RWPE1 (cell line): Measurements from ENCODE around the gene VWA8.

Experiments used
- CTCF ChIA-PET: fragments of 350-600 bp; sonication (Branson Sonifier 250); formaldehyde crosslinking; extraction: SDS; loops from one replicate; lab custom pipeline; 2021; lab: Yijun Ruan, JAX
- POLR2A ChIA-PET: fragments of 400-600 bp; formaldehyde crosslinking; extraction: SDS; loops from one replicate; lab custom pipeline; 2020; ENCODE audit warnings: antibody characterized with exemption; ENCODE audit not compliant: low non-redundant PET; lab: Yijun Ruan, JAX
- DNase-seq: peaks from one replicate; pipeline ENCODE4 v3.0.0; 2012; ENCODE audit warnings: low spot score
- H3K27ac ChIP-seq: fragments of 450-650 bp; 2 replicates; pipeline ENCODE4 v1.5.1; 2017
- CTCF ChIP-seq: fragments of 450-650 bp; conservative IDR thresholded peaks from 2 replicates; pipeline ENCODE4 v1.5.1; 2017; ENCODE audit warnings: low read depth, mild to moderate bottlenecking

VWA8 gene

GRCh38 chr13:41827507-41828213 lies 133.2 kb downstream of the VWA8 start:
- ChIA-PET POLR2A (no interaction called here), CTCF (interaction anchor here (0.6 to 1.0 kb wide), 2 partner anchors 155 to 160 kb away, joined by 3 read pairs; no protein-coding TSS in a partner anchor)
- DNase-seq: peak; percentile 69
- TF ChIP-seq CTCF: no peak
- no peak overlapping the region for H3K27ac ChIP-seq

DNA sequence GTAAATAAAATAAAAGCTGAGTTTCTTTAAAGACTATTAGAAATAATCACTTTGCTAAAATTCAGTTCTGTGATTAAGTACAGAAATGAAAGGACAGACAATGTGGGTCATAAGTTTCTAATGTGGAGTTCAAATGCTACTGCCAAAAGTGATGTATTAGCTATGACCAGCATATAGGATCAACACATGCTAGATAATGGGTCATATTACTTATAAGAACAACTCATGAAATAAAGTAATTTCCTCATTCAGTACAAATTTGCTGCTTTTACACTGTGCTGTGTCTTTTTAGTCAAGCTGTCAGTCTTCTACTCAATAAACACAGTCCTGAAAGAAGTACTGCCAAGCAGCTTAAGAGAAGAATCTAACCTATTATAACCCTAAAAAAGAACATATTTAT lies 135.2 kb downstream of the VWA8 start:
- ChIA-PET CTCF (interaction anchor here (0.6 kb wide), 2 partner anchors 8 to 13 kb away, joined by 4 read pairs; no protein-coding TSS in a partner anchor), POLR2A (no interaction called here)
- TF ChIP-seq CTCF: no peak
- no peak for DNase-seq
- no peak overlapping the region for H3K27ac ChIP-seq

DNA sequence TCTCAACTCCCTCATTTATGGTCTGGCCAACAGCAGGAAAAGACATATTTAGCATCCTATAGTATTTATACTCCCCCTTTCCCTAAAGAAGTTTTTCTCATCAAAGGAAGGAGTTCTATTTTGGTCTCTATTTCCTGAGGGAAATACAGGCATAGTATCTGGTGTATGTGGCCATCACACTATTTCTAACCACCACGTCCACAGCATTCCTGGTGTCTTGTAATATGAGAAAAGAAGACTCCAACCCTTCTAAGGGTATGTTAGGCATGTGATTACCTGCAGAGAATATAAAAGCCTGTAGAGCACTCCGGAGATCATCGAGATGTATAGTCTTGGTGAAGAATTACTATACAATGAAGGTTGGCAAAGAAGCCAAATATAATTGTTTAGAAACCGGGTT lies 137.4 kb downstream of the VWA8 start:
- POLR2A ChIA-PET: no interaction called here
- no peak for DNase-seq
- TF ChIP-seq CTCF: no peak

DNA sequence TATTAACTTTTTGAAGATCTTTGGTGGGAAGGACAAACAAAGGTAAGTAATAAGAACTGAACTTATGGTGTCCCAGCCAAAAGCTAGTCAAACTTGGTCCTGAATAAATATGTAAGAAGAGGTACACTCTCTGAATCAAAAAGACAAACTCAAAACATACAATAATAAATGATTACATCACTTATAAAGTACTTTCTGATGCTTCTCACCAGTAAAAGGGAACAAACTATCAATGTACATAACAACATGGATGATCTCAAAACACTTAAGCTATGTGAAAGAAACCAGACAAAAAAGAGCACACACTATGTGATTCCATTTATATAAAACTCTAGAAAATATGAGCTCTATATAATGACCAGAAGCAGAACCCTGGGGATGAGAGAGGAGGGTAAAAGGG lies 138.3 kb downstream of the VWA8 start:
- POLR2A ChIA-PET: no interaction called here
- CTCF ChIA-PET: no interaction called here

More for the DNA sequence above, 137.4 kb downstream of the VWA8 start:
- CTCF ChIA-PET: no interaction called here
- no peak overlapping the region for H3K27ac ChIP-seq

GRCh38 chr13:41821238-41821594 lies 139.7 kb downstream of the VWA8 start:
- no peak overlapping the region for H3K27ac ChIP-seq
- no peak for TF ChIP-seq CTCF
- no peak for DNase-seq
- POLR2A ChIA-PET: no interaction called here
- CTCF ChIA-PET: no interaction called here

More for the DNA sequence above, 138.3 kb downstream of the VWA8 start:
- no peak for TF ChIP-seq CTCF
- no peak overlapping the region for H3K27ac ChIP-seq
- no peak for DNase-seq

DNA sequence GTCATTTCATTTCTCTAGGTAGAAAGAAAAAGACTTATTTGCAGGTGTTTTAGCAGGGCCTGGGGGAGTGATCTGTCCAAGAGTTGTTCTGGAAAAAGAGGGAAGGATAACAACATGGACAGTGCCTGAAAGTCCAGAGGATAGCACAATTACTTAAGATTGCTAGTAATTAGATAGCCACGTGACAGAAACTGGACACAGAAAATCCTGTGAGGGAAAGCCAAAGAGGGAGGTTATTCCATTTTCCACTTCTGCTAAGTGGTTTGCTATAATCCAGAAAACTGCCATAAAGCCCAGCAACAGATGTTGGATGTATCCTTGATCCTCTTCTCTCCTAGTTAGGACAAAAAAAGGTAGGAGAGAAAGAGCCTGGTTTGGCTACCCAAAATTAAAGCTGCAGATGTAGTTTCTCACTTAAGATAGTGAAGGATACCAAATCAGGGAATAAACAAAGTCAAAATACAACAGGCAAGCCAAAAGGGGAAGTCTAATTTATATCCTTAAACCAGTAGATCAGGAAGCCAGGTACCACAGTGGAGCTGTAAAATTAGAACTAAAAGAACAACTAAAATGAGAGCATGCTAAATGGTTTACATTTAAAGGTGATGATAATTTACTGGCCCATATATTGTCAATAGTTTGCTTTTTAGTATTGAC lies 140.2 kb downstream of the VWA8 start:
- POLR2A ChIA-PET: no interaction called here
- no peak overlapping the region for H3K27ac ChIP-seq
- TF ChIP-seq CTCF: no peak
- DNase-seq: no peak
- CTCF ChIA-PET: no interaction called here
